ENCODE measurements around the gene ANKRD9.

The ANKRD9 gene

DNA sequence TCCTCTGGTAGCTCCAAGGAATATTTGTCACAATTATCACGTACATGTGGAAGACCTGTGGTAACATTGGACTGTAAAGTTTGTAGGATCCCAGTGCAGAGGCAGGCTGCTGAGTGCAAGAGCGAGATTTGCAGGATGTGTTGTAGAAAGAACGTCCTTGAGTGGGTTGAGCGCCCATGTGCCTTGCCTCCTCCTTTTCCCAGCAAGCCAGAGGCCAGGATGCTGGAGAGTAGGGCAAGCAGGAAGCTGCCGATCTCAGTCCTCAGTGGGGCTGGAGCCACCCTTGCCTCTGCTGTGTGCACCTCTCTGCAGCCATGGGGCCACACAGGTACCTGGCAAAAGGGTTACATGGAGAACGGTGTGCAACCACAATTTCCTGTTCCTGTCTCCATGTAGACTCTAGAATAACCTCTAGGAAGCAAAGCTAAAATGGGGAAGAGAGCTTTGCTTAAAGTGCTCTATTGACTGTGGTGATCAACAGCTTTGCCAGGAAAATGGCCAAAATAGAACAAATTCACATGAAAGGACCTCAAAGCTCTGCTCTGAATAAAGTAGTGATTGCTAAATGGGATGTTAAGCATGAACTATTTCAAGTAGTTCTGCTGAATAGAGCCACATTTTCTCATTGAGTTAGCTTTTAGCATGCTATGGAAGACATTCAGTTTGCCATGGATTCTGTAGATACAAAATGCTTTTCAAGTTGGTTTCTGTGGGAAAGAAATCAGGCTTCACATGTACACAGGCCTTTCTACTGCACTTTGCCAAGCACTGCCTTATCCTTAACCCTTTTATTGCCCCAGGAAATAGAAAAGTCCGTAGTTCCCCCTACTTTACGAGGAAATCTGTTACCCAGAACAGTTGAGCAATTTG, 37.4 kb downstream of the ANKRD9 start:
- no peak for DNase-seq

DNA sequence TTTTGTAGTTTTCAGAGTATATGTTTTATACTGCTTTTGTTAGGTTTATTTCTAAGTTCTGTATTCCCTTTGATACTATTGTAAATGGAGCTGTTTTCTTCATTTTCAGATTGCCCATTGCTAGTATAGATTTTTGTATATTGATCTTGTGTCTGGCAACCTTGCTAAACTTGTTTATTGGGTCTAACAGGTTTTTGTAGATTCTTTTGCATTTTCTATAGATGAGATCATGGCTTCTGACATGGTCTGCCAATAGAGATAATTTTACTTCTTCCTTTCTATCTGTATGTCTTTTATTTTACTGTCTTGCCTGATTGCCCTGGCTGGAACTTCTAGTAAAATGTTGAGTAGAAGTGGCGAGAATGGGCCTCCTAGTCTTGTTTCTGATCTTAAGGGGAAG, 40.3 kb downstream of the ANKRD9 start:
- DNase-seq = no peak

DNA sequence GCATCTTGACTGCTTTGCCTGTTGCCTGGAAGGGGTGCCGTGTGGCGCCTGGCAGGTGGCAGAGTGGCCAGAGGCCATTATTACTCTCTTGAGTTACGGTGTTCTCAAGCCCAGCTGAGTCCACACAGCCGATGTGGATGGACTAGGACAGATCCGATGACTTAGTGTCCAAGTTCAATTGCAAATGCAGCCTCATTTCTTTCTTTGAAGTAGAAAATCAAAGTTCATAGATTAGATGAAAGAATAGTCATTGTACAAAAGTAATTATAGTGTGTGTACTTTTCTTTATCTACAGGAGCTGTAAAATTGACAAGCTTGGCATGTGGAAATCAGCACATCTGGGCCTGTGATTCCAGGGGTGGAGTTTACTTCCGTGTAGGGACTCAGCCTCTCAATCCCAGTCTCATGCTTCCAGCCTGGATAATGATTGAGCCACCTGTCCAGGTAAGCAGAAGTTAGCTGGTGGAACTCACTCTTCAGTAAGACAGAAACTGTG, 44.7 kb downstream of the ANKRD9 start:
- DNase-seq = no peak

DNA sequence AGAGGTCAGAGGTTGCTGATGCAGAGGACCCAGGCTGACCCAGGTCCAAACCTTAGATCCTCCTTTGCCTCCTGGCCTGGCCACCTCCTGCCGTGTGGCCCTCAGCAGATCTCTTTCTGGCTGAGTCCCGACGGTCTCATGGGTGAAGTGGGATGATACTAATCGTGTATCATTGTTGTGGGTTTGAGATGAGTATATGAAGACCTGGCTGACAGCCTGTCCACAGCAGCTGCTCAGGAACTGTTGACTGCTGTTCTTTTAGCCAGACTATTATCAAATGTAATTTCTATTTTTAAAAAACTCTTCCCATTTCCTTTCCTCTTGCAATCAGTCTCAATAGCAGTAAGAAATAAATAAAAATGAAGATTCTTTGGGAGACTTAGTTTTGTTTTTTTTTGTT, 45.6 kb downstream of the ANKRD9 start:
- DNase-seq = no peak

DNA sequence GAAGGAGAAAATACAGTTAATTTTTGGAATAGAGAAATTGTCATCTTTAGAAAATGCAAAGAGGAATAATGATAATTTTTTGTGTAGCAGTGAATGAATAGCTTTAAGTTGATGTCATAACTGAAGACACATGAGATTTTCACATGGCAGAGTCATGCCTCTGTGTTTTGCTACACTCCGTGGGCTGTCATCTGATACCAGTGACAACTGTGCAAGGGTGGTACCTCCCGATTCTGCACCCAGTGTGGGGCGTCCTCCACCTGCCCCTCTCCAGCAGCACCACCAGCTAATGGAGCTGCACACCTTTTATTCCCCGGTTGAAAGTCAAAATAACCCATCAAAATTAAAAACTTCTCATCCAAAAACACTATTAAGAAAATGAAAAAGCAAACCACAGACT, 47.2 kb downstream of the ANKRD9 start:
- no peak for DNase-seq

DNA sequence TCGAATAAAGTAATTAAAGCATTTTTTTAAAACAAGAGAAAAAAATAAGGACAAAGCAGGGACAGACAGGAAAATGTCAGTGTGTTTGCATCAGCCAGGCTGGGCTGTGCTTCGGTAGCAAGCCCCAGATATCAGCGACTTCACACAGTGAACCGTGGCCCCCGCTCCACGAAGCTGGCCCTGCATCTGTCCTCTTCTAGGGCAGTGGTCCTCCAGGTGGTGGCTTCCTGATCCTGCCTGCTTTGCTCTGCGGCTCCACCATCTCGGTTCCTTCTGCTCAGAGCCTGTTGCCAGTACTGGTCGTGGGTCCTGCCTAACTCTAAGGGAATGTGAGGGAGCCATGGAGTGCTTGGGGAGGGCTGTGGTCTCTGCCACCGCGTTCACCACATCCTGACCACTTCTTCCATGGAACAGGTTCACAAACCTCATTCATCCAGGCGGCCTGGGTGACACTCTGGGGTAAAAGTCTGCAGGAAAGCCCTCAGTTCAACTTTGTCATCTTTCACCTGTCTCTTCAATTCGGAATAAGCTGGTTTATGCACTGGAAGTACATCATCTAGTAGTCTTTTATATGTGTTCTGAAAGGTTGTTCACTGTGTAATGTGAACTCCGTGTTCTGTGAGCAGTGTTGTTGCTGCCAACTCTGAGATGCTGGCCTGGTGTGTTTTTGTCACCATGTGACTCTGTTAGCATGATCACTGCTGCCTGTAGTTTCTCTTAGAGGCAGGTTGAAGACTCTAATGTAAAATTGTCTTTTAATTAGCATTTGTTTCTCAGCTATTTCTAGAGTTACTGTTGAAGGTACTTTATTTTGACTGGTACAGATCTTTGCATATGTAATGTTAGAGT, 47.9 kb downstream of the ANKRD9 start:
- no peak for DNase-seq

DNA sequence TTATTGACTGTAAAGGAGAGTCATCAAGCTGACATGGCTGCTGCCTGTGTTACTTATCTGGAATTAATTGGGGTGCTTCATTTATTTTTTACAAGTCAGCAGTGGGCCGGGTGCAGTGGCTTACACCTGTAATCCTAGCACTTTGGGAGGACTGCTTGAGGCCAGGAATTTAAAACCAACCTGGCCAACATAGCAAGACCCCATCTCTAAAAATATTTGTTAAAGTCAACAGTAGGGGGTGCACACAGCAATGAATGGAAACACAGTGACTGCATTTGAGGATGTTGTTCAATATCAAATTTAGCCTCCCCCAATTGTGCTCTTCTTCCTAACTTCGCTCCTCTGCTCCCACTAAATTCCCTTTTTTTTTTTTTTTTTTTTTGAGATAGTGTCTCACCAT, 52.1 kb downstream of the ANKRD9 start:
- no peak for DNase-seq

DNA sequence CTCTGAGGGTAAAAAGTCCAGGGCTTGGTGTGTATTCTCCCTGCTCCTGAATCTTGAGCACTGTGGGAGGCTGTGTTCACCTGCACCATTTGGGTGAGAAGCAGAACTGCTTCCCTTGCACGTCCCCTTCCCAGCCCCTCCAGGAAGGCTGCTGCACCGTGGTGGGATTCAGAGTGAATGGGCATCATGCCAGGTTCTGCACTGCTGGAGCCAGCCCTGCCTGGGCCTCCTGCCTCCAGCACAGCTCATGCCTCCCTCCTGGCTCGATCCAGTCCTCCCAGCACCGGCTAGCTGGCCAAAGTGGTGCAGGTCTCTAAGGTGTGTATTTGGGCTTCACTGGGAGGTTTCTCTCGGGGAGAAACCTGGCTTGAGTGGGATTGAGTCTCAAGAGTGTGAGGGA, 54.9 kb downstream of the ANKRD9 start:
- DNase-seq = no peak

DNA sequence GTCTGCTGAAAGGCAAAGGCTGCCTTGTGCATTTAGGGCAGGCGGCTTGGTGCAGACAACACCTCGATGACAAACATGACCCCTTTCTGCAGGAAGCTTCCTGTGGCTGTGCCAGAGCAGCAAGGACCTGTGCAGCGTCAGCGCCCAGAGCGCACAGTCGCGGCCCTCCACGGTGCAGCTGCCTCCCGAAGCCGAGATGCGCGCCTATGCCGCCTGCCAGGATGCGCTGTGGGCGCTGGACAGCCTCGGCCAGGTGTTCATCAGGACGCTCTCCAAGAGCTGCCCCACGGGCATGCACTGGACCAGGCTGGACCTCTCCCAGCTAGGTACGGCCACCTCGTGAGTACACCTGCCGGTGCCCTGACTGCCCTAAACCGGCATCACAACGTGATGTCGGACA, 57.3 kb downstream of the ANKRD9 start:
- DNase-seq = no peak

Measured in activated naive CD4-positive, alpha-beta T cell treated with Interleukin-2 at 50 U/mL for 16 hours (primary cell).